Measurements from ENCODE around the gene MYRIP.

The MYRIP gene

GRCh38 chr3:39965461-39965860, 156.1 kb downstream of the MYRIP start:
- Histone ChIP-seq H3K27me3 (ENCODE audit: low read length) (no peaks in the 10 kb centered on the region), H4K20me1 (ENCODE audit: low read depth, low read length) (no peaks in the 10 kb centered on the region), H2AFZ (ENCODE audit: low read depth, low read length, severe bottlenecking) (no peak overlapping the region), H3K79me2 (ENCODE audit: insufficient read depth, low read length) (no peaks in the 10 kb centered on the region), H3K4me2 (ENCODE audit: low read depth, low read length, poor library complexity, severe bottlenecking) (no peak overlapping the region), H3K4me3 (ENCODE audit: insufficient read depth, low read length, poor library complexity, severe bottlenecking) (no peak overlapping the region), H3K36me3 (ENCODE audit: low read length) (no peaks in the 10 kb centered on the region), H3F3A (ENCODE audit: insufficient read depth) (no peaks in the 10 kb centered on the region), H3K9ac (ENCODE audit: low read length) (no peak overlapping the region), H3K9me3 (ENCODE audit: insufficient read depth, low read length) (no peaks in the 10 kb centered on the region), H3K9me2 (replicated peaks; ENCODE audit: insufficient read depth, low read length) (no peaks in the 10 kb centered on the region), H3K27ac (ENCODE audit: low read depth, low read length) (no peak overlapping the region)
- TF ChIP-seq CTCF (IDR thresholded peaks at IDR 0.05; ENCODE audit: insufficient read depth, low read length, poor library complexity, severe bottlenecking) (no peak), EZH2phosphoT487 (conservative IDR thresholded peaks at IDR 0.05; ENCODE audit: low read length) (no peak)

DNA sequence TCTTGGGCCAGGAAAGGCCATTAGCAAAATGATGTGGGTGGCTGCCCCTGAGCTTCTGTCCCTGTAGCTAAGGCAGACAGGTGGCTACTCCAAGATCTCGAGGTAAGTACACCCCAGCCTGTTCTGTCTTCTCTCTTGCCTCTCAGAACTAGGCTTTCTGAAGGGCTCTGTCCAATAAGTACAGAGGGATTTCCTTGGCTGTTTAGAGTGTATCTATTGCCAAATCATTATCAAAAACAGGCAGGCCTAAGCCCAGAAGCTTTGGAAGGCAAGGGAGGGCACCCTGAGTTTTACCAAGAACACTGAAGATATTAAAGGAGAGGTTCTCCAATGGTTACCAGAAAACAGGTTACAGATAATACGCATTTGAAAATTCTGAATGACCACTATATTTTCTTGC, 156.6 kb downstream of the MYRIP start:
- Histone ChIP-seq H3K9ac (ENCODE audit: low read length) (no peak overlapping the region), H3K27ac (ENCODE audit: low read depth, low read length) (no peak overlapping the region), H3K27me3 (ENCODE audit: low read length) (no peaks in the 10 kb centered on the region), H3K4me3 (ENCODE audit: insufficient read depth, low read length, poor library complexity, severe bottlenecking) (no peak overlapping the region), H4K20me1 (ENCODE audit: low read depth, low read length) (no peaks in the 10 kb centered on the region), H3K9me3 (ENCODE audit: insufficient read depth, low read length) (no peaks in the 10 kb centered on the region), H3K9me2 (replicated peaks; ENCODE audit: insufficient read depth, low read length) (no peaks in the 10 kb centered on the region), H3K79me2 (ENCODE audit: insufficient read depth, low read length) (no peaks in the 10 kb centered on the region), H3F3A (ENCODE audit: insufficient read depth) (no peaks in the 10 kb centered on the region), H2AFZ (ENCODE audit: low read depth, low read length, severe bottlenecking) (no peak overlapping the region), H3K36me3 (ENCODE audit: low read length) (no peaks in the 10 kb centered on the region), H3K4me2 (ENCODE audit: low read depth, low read length, poor library complexity, severe bottlenecking) (no peak overlapping the region)
- TF ChIP-seq CTCF (IDR thresholded peaks at IDR 0.05; ENCODE audit: insufficient read depth, low read length, poor library complexity, severe bottlenecking), result no peak

DNA sequence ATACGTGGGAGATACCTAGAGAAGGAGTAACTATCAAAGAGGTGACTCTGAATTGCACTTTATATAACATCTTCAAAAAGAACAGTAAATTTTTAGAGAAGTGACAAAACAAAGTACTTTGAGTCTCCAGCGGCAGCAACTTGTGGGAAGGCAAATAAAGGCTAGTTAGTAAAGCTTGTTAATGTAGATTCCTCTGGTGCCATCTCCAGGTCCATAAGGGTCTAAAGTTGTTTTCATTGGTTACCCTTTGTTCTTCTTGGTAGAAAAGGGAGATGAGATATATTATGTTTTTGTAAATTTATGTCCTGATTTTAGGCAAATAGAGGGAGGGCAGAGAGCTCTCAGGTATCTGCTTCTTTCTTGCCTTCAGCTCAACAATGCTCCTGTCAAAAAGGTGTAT, 161.6 kb downstream of the MYRIP start:
- TF ChIP-seq CTCF (IDR thresholded peaks at IDR 0.05; ENCODE audit: insufficient read depth, low read length, poor library complexity, severe bottlenecking), result no peak
- TF ChIP-seq EZH2phosphoT487 (conservative IDR thresholded peaks at IDR 0.05; ENCODE audit: low read length), result no peak

More for the DNA sequence above, 161.6 kb downstream of the MYRIP start:
- Histone ChIP-seq H3K4me3 (ENCODE audit: insufficient read depth, low read length, poor library complexity, severe bottlenecking) (no peak overlapping the region), H2AFZ (ENCODE audit: low read depth, low read length, severe bottlenecking) (no peak overlapping the region), H3F3A (ENCODE audit: insufficient read depth) (no peaks in the 10 kb centered on the region), H3K9me2 (replicated peaks; ENCODE audit: insufficient read depth, low read length) (no peaks in the 10 kb centered on the region), H3K9ac (ENCODE audit: low read length) (no peak overlapping the region), H3K4me2 (ENCODE audit: low read depth, low read length, poor library complexity, severe bottlenecking) (no peak overlapping the region), H3K36me3 (ENCODE audit: low read length) (no peaks in the 10 kb centered on the region), H4K20me1 (ENCODE audit: low read depth, low read length) (no peaks in the 10 kb centered on the region), H3K9me3 (ENCODE audit: insufficient read depth, low read length) (no peaks in the 10 kb centered on the region), H3K27ac (ENCODE audit: low read depth, low read length) (no peak overlapping the region), H3K27me3 (ENCODE audit: low read length) (no peaks in the 10 kb centered on the region), H3K79me2 (ENCODE audit: insufficient read depth, low read length) (no peaks in the 10 kb centered on the region)

All from SU-DHL-6 (cell line).